Smooth muscle cell (in vitro differentiated cells): ENCODE measurements around the gene GRIK2. TPM values are rescaled to one million over a fixed set of nuclear protein-coding genes. Genes with fewer than 3 reads are reported as not detected.
"Not testable (repeated sequence)": the region's sequence is repeated elsewhere in the genome, so short reads cannot be mapped to it uniquely, and the experiment has no call there.

Source experiments
- DNase-seq: peaks from one replicate; lab custom pipeline; 2025; ENCODE audit not compliant: unreplicated experiment; lab: John Stamatoyannopoulos, UW
- H2AFZ ChIP-seq: fragments of 200-600 bp; sonication (generic); 2 replicates; pipeline ENCODE4 v1.6.0; 2016; ENCODE audit warnings: antibody characterized with exemption, low read depth, mild to moderate bottlenecking
- H3F3A ChIP-seq: fragments of 200-600 bp; sonication (generic); 2 replicates; pipeline ENCODE4 v1.6.0; 2017; ENCODE audit warnings: antibody characterized with exemption, low read depth
- H3K27ac ChIP-seq: fragments of 200-600 bp; sonication (generic); 2 replicates; pipeline ENCODE4 v1.5.1; 2016; ENCODE audit warnings: low read depth, mild to moderate bottlenecking
- H3K27me3 ChIP-seq: fragments of 200-600 bp; sonication (generic); 2 replicates; pipeline ENCODE4 v1.6.1; 2016; ENCODE audit warnings: low read depth, mild to moderate bottlenecking
- H3K36me3 ChIP-seq: fragments of 200-600 bp; sonication (generic); 2 replicates; pipeline ENCODE4 v1.5.1; 2016; ENCODE audit warnings: low read depth
- H3K4me1 ChIP-seq: fragments of 200-600 bp; sonication (generic); 2 replicates; pipeline ENCODE4 v1.5.1; 2016; ENCODE audit warnings: low read depth
- H3K4me2 ChIP-seq: fragments of 200-600 bp; sonication (generic); 2 replicates; pipeline ENCODE4 v1.6.0; 2016; ENCODE audit warnings: mild to moderate bottlenecking
- H3K4me3 ChIP-seq: fragments of 200-600 bp; sonication (generic); 2 replicates; pipeline ENCODE4 v1.5.1; 2016; ENCODE audit warnings: mild to moderate bottlenecking
- H3K79me2 ChIP-seq: fragments of 200-600 bp; sonication (generic); 2 replicates; pipeline ENCODE4 v1.6.0; 2016; ENCODE audit warnings: low read depth, mild to moderate bottlenecking
- H3K9ac ChIP-seq: fragments of 200-600 bp; sonication (generic); 2 replicates; pipeline ENCODE4 v1.6.0; 2016; ENCODE audit warnings: low read depth
- H3K9me3 ChIP-seq: fragments of 200-600 bp; sonication (generic); replicated peaks from 2 replicates; pipeline ENCODE4 v1.5.1; 2016; ENCODE audit warnings: low read depth
- H4K20me1 ChIP-seq: fragments of 200-600 bp; sonication (generic); 2 replicates; pipeline ENCODE4 v1.6.0; 2016; ENCODE audit warnings: low read depth
- WGBS: methylation state at CpG from one replicate; pipeline ENCODE4 v1.1.7; 2016; ENCODE audit warnings: low lambda C conversion rate; 5-methylcytosine and 5-hydroxymethylcytosine counted together
- polyA plus RNA-seq: library from polyadenylated mRNA; unstranded; fragments of >200 nt; fragmentation: Nextera tagmentation; extraction: Ambion mirVana; gene quantifications from 2 replicates; pipeline ENCODE4 v1.2.1, GENCODE V29; 2016
- total RNA-seq: library from RNA; depleted of rRNA; stranded (reverse); fragments of >200 nt; gene quantifications from 2 replicates; pipeline ENCODE4 v1.2.3, GENCODE V29; 2014
- TF ChIP-seq, protein P1 (sequence below): fragments of 200-600 bp; sonication (generic); IDR thresholded peaks from 2 replicates; pipeline ENCODE4 v1.5.1; 2017; ENCODE audit warnings: borderline replicate concordance, mild to moderate bottlenecking, antibody characterized with exemption; ENCODE audit not compliant: insufficient read depth, poor library complexity, severe bottlenecking

The GRIK2 gene
- total and polyA plus RNA-seq, 2 experiments from 2014 or later, result 10.0 to 23.6 TPM

GRCh38 chr6:101380897-101381630 lies 12.4 kb upstream of the GRIK2 start:
- Histone ChIP-seq H3K79me2 (no peaks in the 10 kb centered on the region), H4K20me1 (no peaks in the 10 kb centered on the region), H3K27me3 (no peaks in the 10 kb centered on the region), H3K4me1 (no peaks in the 10 kb centered on the region), H3K27ac (no peak overlapping the region), H3K36me3 (no peaks in the 10 kb centered on the region), H3K4me3 (no peak overlapping the region), H3K9ac (no peak overlapping the region), H3K9me3 (no peaks in the 10 kb centered on the region), H3K4me2 (no peak overlapping the region), H2AFZ (no peak overlapping the region), H3F3A (no peaks in the 10 kb centered on the region)
- DNase-seq, result no peak
- 95% methylated on average over 2 of the region's 2 CpGs for WGBS
- TF ChIP-seq, protein P1, sequence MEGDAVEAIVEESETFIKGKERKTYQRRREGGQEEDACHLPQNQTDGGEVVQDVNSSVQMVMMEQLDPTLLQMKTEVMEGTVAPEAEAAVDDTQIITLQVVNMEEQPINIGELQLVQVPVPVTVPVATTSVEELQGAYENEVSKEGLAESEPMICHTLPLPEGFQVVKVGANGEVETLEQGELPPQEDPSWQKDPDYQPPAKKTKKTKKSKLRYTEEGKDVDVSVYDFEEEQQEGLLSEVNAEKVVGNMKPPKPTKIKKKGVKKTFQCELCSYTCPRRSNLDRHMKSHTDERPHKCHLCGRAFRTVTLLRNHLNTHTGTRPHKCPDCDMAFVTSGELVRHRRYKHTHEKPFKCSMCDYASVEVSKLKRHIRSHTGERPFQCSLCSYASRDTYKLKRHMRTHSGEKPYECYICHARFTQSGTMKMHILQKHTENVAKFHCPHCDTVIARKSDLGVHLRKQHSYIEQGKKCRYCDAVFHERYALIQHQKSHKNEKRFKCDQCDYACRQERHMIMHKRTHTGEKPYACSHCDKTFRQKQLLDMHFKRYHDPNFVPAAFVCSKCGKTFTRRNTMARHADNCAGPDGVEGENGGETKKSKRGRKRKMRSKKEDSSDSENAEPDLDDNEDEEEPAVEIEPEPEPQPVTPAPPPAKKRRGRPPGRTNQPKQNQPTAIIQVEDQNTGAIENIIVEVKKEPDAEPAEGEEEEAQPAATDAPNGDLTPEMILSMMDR, result no peak

- not testable (repeated sequence) for H3K27ac ChIP-seq, H3F3A ChIP-seq, H3K27me3 ChIP-seq, H3K79me2 ChIP-seq, DNase-seq, H3K9me3 ChIP-seq, H3K4me2 ChIP-seq, H2AFZ ChIP-seq, H3K9ac ChIP-seq, H4K20me1 ChIP-seq, H3K4me3 ChIP-seq, H3K36me3 ChIP-seq, H3K4me1 ChIP-seq
- WGBS, result 95% methylated on average over 5 of the region's 5 CpGs
Observed at GRCh38 chr6:101383747-101384146, 9.8 kb upstream of the GRIK2 start.

- Histone ChIP-seq H3K27me3 (peaks cover 8% of the 10 kb centered on the region), H3K36me3 (no peaks in the 10 kb centered on the region), H2AFZ (no peak overlapping the region), H3K4me2 (no peak overlapping the region), H3K4me3 (no peak overlapping the region), H4K20me1 (no peaks in the 10 kb centered on the region), H3K9me3 (no peaks in the 10 kb centered on the region), H3K79me2 (no peaks in the 10 kb centered on the region), H3K27ac (no peak overlapping the region), H3F3A (no peaks in the 10 kb centered on the region), H3K9ac (no peak overlapping the region), H3K4me1 (no peaks in the 10 kb centered on the region)
- TF ChIP-seq, protein P1, result peak; percentile 48
- no peak for DNase-seq
- 36% methylated on average over 1 of the region's 1 CpG for WGBS
Observed at GRCh38 chr6:101386982-101387381, 6.5 kb upstream of the GRIK2 start.

DNA sequence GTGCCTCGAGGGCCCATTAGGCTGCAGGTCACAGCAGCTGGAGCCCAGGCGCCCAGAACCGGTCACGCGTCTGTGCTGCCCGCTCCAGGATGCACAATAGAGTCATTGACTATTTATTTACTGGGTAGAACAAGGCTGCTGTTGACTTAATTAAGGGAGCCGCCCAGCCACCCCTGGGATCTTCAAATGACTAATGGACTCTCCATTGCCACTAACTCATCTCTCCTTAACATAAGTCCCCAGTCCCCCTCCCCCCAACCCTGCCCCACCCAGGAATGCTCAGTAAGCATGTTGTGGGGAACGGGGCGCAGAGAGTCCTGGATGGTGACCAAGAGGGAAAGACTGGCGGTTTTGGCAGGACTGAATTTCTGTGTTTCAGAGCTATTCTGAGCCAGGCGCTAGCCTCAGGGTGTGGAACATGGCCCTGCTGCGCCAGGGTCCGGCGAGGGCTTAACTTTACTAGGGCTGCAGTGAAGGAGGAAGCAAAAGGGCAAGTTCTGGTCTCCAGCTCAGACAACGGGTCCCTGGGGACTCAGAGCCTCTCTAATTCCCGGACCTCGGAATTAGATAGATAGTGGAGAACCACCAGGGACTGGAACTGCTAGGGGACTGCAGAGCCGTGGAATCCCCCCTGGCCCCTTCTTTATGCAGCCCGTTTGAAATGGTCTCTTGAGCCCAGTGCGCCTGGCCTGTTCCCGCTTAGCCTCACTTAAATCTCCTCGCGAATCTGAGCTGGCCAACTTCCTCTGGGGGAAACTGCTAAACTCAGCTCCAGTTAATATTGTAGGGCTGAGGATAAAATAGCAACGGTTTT lies 1.5 kb upstream of the GRIK2 start:
- no peak for DNase-seq
- peaks cover 25% of the 10 kb centered on the region for H4K20me1 ChIP-seq
- H3K79me2 ChIP-seq, result no peaks in the 10 kb centered on the region
- H3K9me3 ChIP-seq, result no peaks in the 10 kb centered on the region
- no peak overlapping the region for H3K9ac ChIP-seq
- H2AFZ ChIP-seq, result peak overlapping the region; percentile 93
- H3K36me3 ChIP-seq, result no peaks in the 10 kb centered on the region
- peaks cover 16% of the 10 kb centered on the region for H3K4me1 ChIP-seq
- no peaks in the 10 kb centered on the region for H3F3A ChIP-seq
- TF ChIP-seq, protein P1, result no peak
- peak overlapping the region; percentile 79 for H3K4me3 ChIP-seq
- no peak overlapping the region for H3K27ac ChIP-seq
- 18% methylated on average over 24 of the region's 24 CpGs for whole genome bisulfite sequencing
- peak overlapping the region; percentile 92 for H3K4me2 ChIP-seq
- H3K27me3 ChIP-seq, result peaks cover 8% of the 10 kb centered on the region
